Fibroblast of lung (primary cell): ENCODE data around the gene NRAP. TPM values are rescaled to one million over a fixed set of nuclear protein-coding genes. Genes with fewer than 3 reads are reported as not detected.

Experiments used
- DNase-seq, 2 donors: peaks; one replicate each; pipeline versions ENCODE4 v3.0.0 to v3.0.0-alpha.2; 2010; ENCODE audit warnings: low read depth in 2 of 2
- H2AFZ ChIP-seq: 2 replicates; pipeline ENCODE4 v1.5.1; 2012; ENCODE audit warnings: low read length, control low read depth, inconsistent platforms
- H3K27ac ChIP-seq: 2 replicates; pipeline ENCODE4 v1.5.1; 2011; ENCODE audit warnings: low read length, control low read depth; ENCODE audit not compliant: insufficient read depth
- H3K27me3 ChIP-seq: 2 replicates; pipeline ENCODE4 v1.5.1; 2011; ENCODE audit warnings: mild to moderate bottlenecking, low read length; ENCODE audit not compliant: control insufficient read depth, insufficient read depth
- H3K36me3 ChIP-seq: 2 replicates; pipeline ENCODE4 v1.5.1; 2011; ENCODE audit warnings: low read length; ENCODE audit not compliant: control insufficient read depth, insufficient read depth
- H3K4me1 ChIP-seq: 2 replicates; pipeline ENCODE4 v1.5.1; 2011; ENCODE audit warnings: low read length; ENCODE audit not compliant: control insufficient read depth, insufficient read depth; ENCODE audit errors: extremely low read depth
- H3K4me2 ChIP-seq: 2 replicates; pipeline ENCODE4 v1.5.1; 2011; ENCODE audit warnings: low read length, control low read depth; ENCODE audit not compliant: insufficient read depth; ENCODE audit errors: extremely low read depth
- H3K4me3 ChIP-seq, 4 experiments: fragments of 200-600 bp in 1 of 4; sonication (generic) in 1 of 4; replicated peaks in 1 of 4; 2 replicates each; pipeline ENCODE4 v1.5.1; 2011 to 2016; ENCODE audit warnings: low read length in 4 of 4, low read depth in 3 of 4, mild to moderate bottlenecking in 3 of 4, control low read depth in 2 of 4, inconsistent platforms in 1 of 4, mixed read lengths in 1 of 4; ENCODE audit not compliant: insufficient read depth in 1 of 4; ENCODE audit errors: control extremely low read depth in 1 of 4
- H3K79me2 ChIP-seq: 2 replicates; pipeline ENCODE4 v1.5.1; 2012; ENCODE audit warnings: mild to moderate bottlenecking, low read length, inconsistent platforms; ENCODE audit not compliant: control insufficient read depth, insufficient read depth
- H3K9ac ChIP-seq: 2 replicates; pipeline ENCODE4 v1.5.1; 2011; ENCODE audit warnings: mild to moderate bottlenecking, low read length, control low read depth; ENCODE audit not compliant: insufficient read depth
- H3K9me3 ChIP-seq: 2 replicates; pipeline ENCODE4 v1.5.1; 2012; ENCODE audit warnings: low read depth, low read length; ENCODE audit not compliant: control insufficient read depth, insufficient read depth
- H4K20me1 ChIP-seq: 2 replicates; pipeline ENCODE4 v1.5.1; 2011; ENCODE audit warnings: low read length; ENCODE audit not compliant: control insufficient read depth, insufficient read depth; ENCODE audit errors: extremely low read depth
- EZH2 ChIP-seq: IDR thresholded peaks from 2 replicates; pipeline ENCODE4 v1.5.1; 2012; ENCODE audit warnings: low read length, control low read depth, mild to moderate bottlenecking; ENCODE audit errors: missing control alignments
- polyA plus RNA-seq, 2 donors: library from polyadenylated mRNA; depleted of rRNA in 1 of 2; stranded (reverse) in 1 of 2; unstranded in 1 of 2; fragments of >200 nt; gene quantifications; 2 replicates each; pipeline ENCODE4 v1.2.1, GENCODE V29; 2011 to 2012; ENCODE audit warnings: missing spikeins in 1 of 2
- total RNA-seq: library from RNA; depleted of rRNA; stranded (reverse); fragments of >200 nt; gene quantifications from 2 replicates; pipeline ENCODE4 v1.2.1, GENCODE V29; 2014
- TF ChIP-seq, protein P1 (sequence below), 2 donors: IDR thresholded peaks in 1 of 2; conservative IDR thresholded peaks in 1 of 2; 1 replicate in 1 of 2; 2 replicates in 1 of 2; pipeline ENCODE4 v1.5.1; 2011 to 2012; ENCODE audit warnings: low read length in 2 of 2, control low read depth in 1 of 2, inconsistent platforms in 1 of 2, low read depth in 1 of 2, mild to moderate bottlenecking in 1 of 2

NRAP gene
- total and polyA plus RNA-seq, 2 donors (not counting 1 experiment from before 2014, with no cell fraction given) = not detected

- H3K79me2 ChIP-seq = peaks cover 39% of the 10 kb centered on the region
- TF ChIP-seq, protein P1, sequence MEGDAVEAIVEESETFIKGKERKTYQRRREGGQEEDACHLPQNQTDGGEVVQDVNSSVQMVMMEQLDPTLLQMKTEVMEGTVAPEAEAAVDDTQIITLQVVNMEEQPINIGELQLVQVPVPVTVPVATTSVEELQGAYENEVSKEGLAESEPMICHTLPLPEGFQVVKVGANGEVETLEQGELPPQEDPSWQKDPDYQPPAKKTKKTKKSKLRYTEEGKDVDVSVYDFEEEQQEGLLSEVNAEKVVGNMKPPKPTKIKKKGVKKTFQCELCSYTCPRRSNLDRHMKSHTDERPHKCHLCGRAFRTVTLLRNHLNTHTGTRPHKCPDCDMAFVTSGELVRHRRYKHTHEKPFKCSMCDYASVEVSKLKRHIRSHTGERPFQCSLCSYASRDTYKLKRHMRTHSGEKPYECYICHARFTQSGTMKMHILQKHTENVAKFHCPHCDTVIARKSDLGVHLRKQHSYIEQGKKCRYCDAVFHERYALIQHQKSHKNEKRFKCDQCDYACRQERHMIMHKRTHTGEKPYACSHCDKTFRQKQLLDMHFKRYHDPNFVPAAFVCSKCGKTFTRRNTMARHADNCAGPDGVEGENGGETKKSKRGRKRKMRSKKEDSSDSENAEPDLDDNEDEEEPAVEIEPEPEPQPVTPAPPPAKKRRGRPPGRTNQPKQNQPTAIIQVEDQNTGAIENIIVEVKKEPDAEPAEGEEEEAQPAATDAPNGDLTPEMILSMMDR (conservative IDR thresholded peaks at IDR 0.05 in 1 of 2, IDR thresholded peaks at IDR 0.05 in 1 of 2; ENCODE audit: low read depth in 1 of 2, low read length in 2 of 2) = no peak
- no peak for TF ChIP-seq EZH2
- no peak overlapping the region for H2AFZ ChIP-seq
Measured at GRCh38 chr10:113691381-113691780, 27.5 kb upstream of the NRAP start.

DNA sequence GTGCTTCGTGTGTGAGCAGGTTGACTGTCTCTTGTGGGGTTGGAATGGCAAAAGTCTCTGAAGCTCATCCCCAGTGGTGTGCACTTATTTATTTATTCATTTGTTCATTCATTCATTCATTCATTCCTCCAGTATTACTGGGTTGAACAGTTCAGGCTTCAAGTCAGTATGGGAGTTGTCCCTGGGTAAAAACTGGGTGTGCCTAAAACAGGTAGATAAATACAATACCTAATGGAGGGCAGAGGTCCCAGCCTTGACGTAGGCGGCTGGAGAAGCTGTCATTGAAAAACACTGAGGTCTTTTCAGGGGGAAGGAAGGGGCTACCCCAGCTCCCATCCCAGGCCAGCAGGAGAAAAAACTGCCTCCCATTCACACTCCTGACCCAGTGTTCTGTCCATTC is 26.9 kb upstream of the NRAP start:
- no peak for TF ChIP-seq EZH2
- TF ChIP-seq, protein P1 (conservative IDR thresholded peaks at IDR 0.05 in 1 of 2, IDR thresholded peaks at IDR 0.05 in 1 of 2; ENCODE audit: low read depth in 1 of 2, low read length in 2 of 2) = no peak
- Histone ChIP-seq H3K36me3 (no peaks in the 10 kb centered on the region), H3K9ac (no peak overlapping the region), H3K27me3 (no peaks in the 10 kb centered on the region), H3K9me3 (no peaks in the 10 kb centered on the region), H3K4me1 (no peaks in the 10 kb centered on the region), H3K79me2 (peaks cover 43% of the 10 kb centered on the region), H3K4me3 (no peak overlapping the region), H3K27ac (no peak overlapping the region), H2AFZ (no peak overlapping the region), H4K20me1 (no peaks in the 10 kb centered on the region), H3K4me2 (no peak overlapping the region)
- DNase-seq = no peak

More at GRCh38 chr10:113691381-113691780, 27.5 kb upstream of the NRAP start:
- H3K27ac ChIP-seq = no peak overlapping the region
- no peaks in the 10 kb centered on the region for H3K36me3 ChIP-seq
- no peaks in the 10 kb centered on the region for H3K9me3 ChIP-seq
- no peak overlapping the region for H3K9ac ChIP-seq
- no peaks in the 10 kb centered on the region for H3K27me3 ChIP-seq
- H3K4me2 ChIP-seq = no peak overlapping the region
- no peak for DNase-seq
- no peaks in the 10 kb centered on the region for H4K20me1 ChIP-seq
- no peak overlapping the region for H3K4me3 ChIP-seq
- H3K4me1 ChIP-seq = no peaks in the 10 kb centered on the region

- Histone ChIP-seq H3K9me3 (no peaks in the 10 kb centered on the region), H3K27me3 (no peaks in the 10 kb centered on the region), H3K36me3 (no peaks in the 10 kb centered on the region), H3K79me2 (peaks cover 46% of the 10 kb centered on the region), H3K27ac (no peak overlapping the region), H2AFZ (no peak overlapping the region), H3K9ac (no peak overlapping the region), H3K4me2 (no peak overlapping the region), H3K4me3 (no peak overlapping the region), H4K20me1 (no peaks in the 10 kb centered on the region), H3K4me1 (no peaks in the 10 kb centered on the region)
- TF ChIP-seq, protein P1 (conservative IDR thresholded peaks at IDR 0.05 in 1 of 2, IDR thresholded peaks at IDR 0.05 in 1 of 2; ENCODE audit: low read depth in 1 of 2, low read length in 2 of 2) = no peak
- TF ChIP-seq EZH2 = no peak
- no peak for DNase-seq
Measured at GRCh38 chr10:113689574-113689973, 25.7 kb upstream of the NRAP start.
